Osteocyte (in vitro differentiated cells): Measurements from ENCODE around the gene FOXA1. TPM values are rescaled to one million over a fixed set of nuclear protein-coding genes. Genes with fewer than 3 reads are reported as not detected.

ENCODE experiments used
- DNase-seq: peaks from one replicate; pipeline ENCODE4 v3.0.0; 2021; ENCODE audit warnings: mixed read lengths; ENCODE audit not compliant: unreplicated experiment; ENCODE audit errors: extremely low spot score
- H3K27ac Mint-ChIP-seq: one replicate; pipeline ENCODE4 v1.8.0; 2021; ENCODE audit warnings: mild to moderate bottlenecking, mixed read lengths; ENCODE audit not compliant: unreplicated experiment
- H3K27me3 Mint-ChIP-seq: one replicate; pipeline ENCODE4 v1.8.0; 2021; ENCODE audit warnings: mixed read lengths; ENCODE audit not compliant: unreplicated experiment
- H3K36me3 Mint-ChIP-seq: one replicate; pipeline ENCODE4 v1.8.0; 2021; ENCODE audit warnings: mixed read lengths; ENCODE audit not compliant: unreplicated experiment
- H3K4me1 Mint-ChIP-seq: one replicate; pipeline ENCODE4 v1.8.0; 2021; ENCODE audit warnings: mixed read lengths; ENCODE audit not compliant: unreplicated experiment
- H3K4me3 Mint-ChIP-seq: one replicate; pipeline ENCODE4 v1.8.0; 2021; ENCODE audit warnings: mild to moderate bottlenecking, moderate library complexity, mixed read lengths; ENCODE audit not compliant: unreplicated experiment
- H3K9me3 Mint-ChIP-seq: one replicate; pipeline ENCODE4 v1.8.0; 2021; ENCODE audit warnings: mixed read lengths; ENCODE audit not compliant: unreplicated experiment
- CTCF ChIP-seq: fragments of 200-600 bp; sonication (generic); IDR thresholded peaks from 2 replicates; pipeline ENCODE4 v1.5.0; 2021; ENCODE audit warnings: antibody characterized with exemption, mild to moderate bottlenecking, moderate library complexity
- total RNA-seq: library from RNA; stranded (reverse); gene quantifications from 2 replicates; pipeline ENCODE4 v1.2.1, GENCODE V29; 2021

FOXA1 gene
- total RNA-seq, 1 donor from 2014 or later = not detected

GRCh38 chr14:37544407-37544806, 50.6 kb downstream of the FOXA1 start:
- Mint-ChIP-seq H3K9me3 (no peaks in the 10 kb centered on the region), H3K4me1 (peaks cover 7% of the 10 kb centered on the region), H3K27me3 (no peaks in the 10 kb centered on the region), H3K36me3 (no peaks in the 10 kb centered on the region), H3K27ac (no peak overlapping the region), H3K4me3 (no peak overlapping the region)
- no peak for DNase-seq
- no peak for TF ChIP-seq CTCF

GRCh38 chr14:37539992-37540391, 55.1 kb downstream of the FOXA1 start:
- no peak overlapping the region for H3K4me3 Mint-ChIP-seq
- H3K9me3 Mint-ChIP-seq = no peaks in the 10 kb centered on the region
- H3K36me3 Mint-ChIP-seq = no peaks in the 10 kb centered on the region
- TF ChIP-seq CTCF = no peak
- no peaks in the 10 kb centered on the region for H3K27me3 Mint-ChIP-seq
- H3K4me1 Mint-ChIP-seq = no peaks in the 10 kb centered on the region
- H3K27ac Mint-ChIP-seq = no peak overlapping the region
- no peak for DNase-seq

Other genes starting within 250 kb of the FOXA1 start
- not detected in 2 replicates for gene TTC6, start 380 bp upstream of the FOXA1 start, total RNA-seq